HepG2 (cell line): ENCODE measurements around the gene ASAP2. TPM values are rescaled to one million over a fixed set of nuclear protein-coding genes. Genes with fewer than 3 reads are reported as not detected.

Experiments
- ATAC-seq: fragments of 200-7000 bp; cut with Tn5 transposase; 3 replicates; pipeline ENCODE4 v1.9.1; 2020; ENCODE audit warnings: mild to moderate bottlenecking, moderate library complexity
- BruUV-seq: library from RNA; stranded (reverse); fragments of 400-500 nt; replicated peaks from 2 replicates; lab custom pipeline; 2021; lab: Mats Ljungman, UMichigan
- CTCF ChIA-PET: fragments of 300-600 bp; formaldehyde crosslinking; extraction: SDS; loops from one replicate; lab custom pipeline; 2021; ENCODE audit warnings: low total read pairs, inconsistent platforms, low intra/inter-chr PET ratio; lab: Yijun Ruan, JAX
- POLR2A ChIA-PET: fragments of 350-600 bp; sonication (Branson Sonifier 250); formaldehyde crosslinking; loops from one replicate; lab custom pipeline; 2020; ENCODE audit warnings: antibody characterized with exemption, inconsistent platforms; lab: Yijun Ruan, JAX
- DNase-seq: peaks from one replicate; pipeline ENCODE4 v3.0.0-alpha.2; 2015; ENCODE audit warnings: low spot score
- FAIRE-seq: peaks from 3 replicates; lab custom pipeline; 2011; peaks lifted over from hg19 to GRCh38; lab: Jason Lieb, UNC
- H2AFZ ChIP-seq: one replicate; pipeline ENCODE4 v1.6.1; 2011; ENCODE audit warnings: low read length, inconsistent platforms
- H3K27ac ChIP-seq: fragments of 300-600 bp; 3 replicates; pipeline ENCODE4 v1.8.0; 2011; ENCODE audit warnings: mixed run types, mild to moderate bottlenecking, mixed read lengths, low read length, inconsistent platforms; ENCODE audit not compliant: insufficient read depth; ENCODE audit errors: extremely low read length
- H3K27me3 ChIP-seq, 2 experiments: fragments of 200-600 bp in 1 of 2; 2 replicates in 1 of 2; 3 replicates in 1 of 2; pipeline versions ENCODE4 v1.6.0 to v1.8.0; 2011; ENCODE audit warnings: low read length in 2 of 2, mild to moderate bottlenecking in 2 of 2, moderate library complexity in 2 of 2, inconsistent platforms in 1 of 2; ENCODE audit not compliant: insufficient read depth in 2 of 2, control insufficient read depth in 1 of 2
- H3K36me3 ChIP-seq, 2 experiments: fragments of 200-600 bp in 1 of 2; replicated peaks in 1 of 2; 2 replicates in 1 of 2; 3 replicates in 1 of 2; pipeline versions ENCODE4 v1.5.1 to v1.8.0; 2011; ENCODE audit warnings: low read length in 2 of 2, inconsistent platforms in 1 of 2; ENCODE audit not compliant: insufficient read depth in 2 of 2, control insufficient read depth in 1 of 2
- H3K4me1 ChIP-seq: 2 replicates; pipeline ENCODE4 v1.5.1; 2012; ENCODE audit warnings: low read length, inconsistent platforms; ENCODE audit not compliant: insufficient read depth
- H3K4me2 ChIP-seq: 2 replicates; pipeline ENCODE4 v1.6.0; 2011; ENCODE audit warnings: low read depth, low read length, inconsistent platforms
- H3K4me3 ChIP-seq, 3 experiments: fragments of 200-600 bp in 1 of 3; sonication (generic), shearing (Covaris generic) in 1 of 3; replicated peaks in 1 of 3; 2 replicates each; pipeline ENCODE4 v1.5.1; 2011 to 2016; ENCODE audit warnings: low read length in 3 of 3, inconsistent platforms in 2 of 3, low read depth in 2 of 3, mild to moderate bottlenecking in 2 of 3, control low read depth in 1 of 3, mixed read lengths in 1 of 3; ENCODE audit not compliant: insufficient read depth in 1 of 3
- H3K79me2 ChIP-seq: one replicate; pipeline ENCODE4 v1.6.1; 2011; ENCODE audit warnings: low read length, inconsistent platforms; ENCODE audit not compliant: insufficient read depth
- H3K9ac ChIP-seq: 2 replicates; pipeline ENCODE4 v1.6.0; 2011; ENCODE audit warnings: mild to moderate bottlenecking, low read depth, low read length, inconsistent platforms; ENCODE audit not compliant: insufficient read depth
- H3K9me3 ChIP-seq: 2 replicates; pipeline ENCODE4 v1.5.1; 2012; ENCODE audit warnings: mild to moderate bottlenecking, low read length
- H4K20me1 ChIP-seq: 2 replicates; pipeline ENCODE4 v1.6.0; 2011; ENCODE audit warnings: inconsistent platforms, mild to moderate bottlenecking, low read length, moderate library complexity; ENCODE audit not compliant: insufficient read depth
- ATF7 ChIP-seq, 2 experiments: fragments of 450-650 bp in 1 of 2; sonication (generic) in 1 of 2; formaldehyde crosslinking in 1 of 2; IDR thresholded peaks; 2 replicates each; pipeline versions ENCODE4 v1.4.0 to v1.6.1; 2016 to 2020; ENCODE audit warnings: antibody characterized with exemption in 1 of 2, mild to moderate bottlenecking in 1 of 2, missing genetic modification reagents in 1 of 2
- HCFC1 ChIP-seq: fragments of 150-350 bp; IDR thresholded peaks from 2 replicates; pipeline ENCODE4 v1.6.1; 2014; ENCODE audit warnings: low read depth, low read length
- RFXAP ChIP-seq: sonication (generic); formaldehyde crosslinking; IDR thresholded peaks from 2 replicates; pipeline ENCODE4 v1.4.0; 2020; ENCODE audit warnings: missing genetic modification reagents, borderline replicate concordance
- SIX4 ChIP-seq: sonication (generic); formaldehyde crosslinking; IDR thresholded peaks from 2 replicates; pipeline ENCODE4 v1.4.0; 2020; ENCODE audit warnings: missing genetic modification reagents
- SP1 ChIP-seq, 2 experiments: fragments of 450-650 bp in 1 of 2; sonication (generic) in 1 of 2; formaldehyde crosslinking in 1 of 2; IDR thresholded peaks; 2 replicates each; pipeline versions ENCODE4 v1.4.0 to v1.6.1; 2016 to 2020; ENCODE audit warnings: missing genetic modification reagents in 1 of 2
- U2AF2 ChIP-seq: fragments of 200-400 bp; formaldehyde crosslinking; IDR thresholded peaks from 2 replicates; pipeline ENCODE4 v1.6.1; 2017; ENCODE audit warnings: low read depth, mild to moderate bottlenecking, low read length
- ZNF124 ChIP-seq: sonication (generic); formaldehyde crosslinking; IDR thresholded peaks from 2 replicates; pipeline ENCODE4 v1.4.0; 2020; ENCODE audit warnings: missing genetic modification reagents
- ZNF232 ChIP-seq: sonication (generic); formaldehyde crosslinking; IDR thresholded peaks from 2 replicates; pipeline ENCODE4 v1.4.0; 2020; ENCODE audit warnings: missing genetic modification reagents, borderline replicate concordance
- ZNF276 ChIP-seq: sonication (generic); formaldehyde crosslinking; IDR thresholded peaks from 2 replicates; pipeline ENCODE4 v1.4.0; 2020; ENCODE audit warnings: mild to moderate bottlenecking, low read depth, missing genetic modification reagents
- ZNF629 ChIP-seq: sonication (generic); formaldehyde crosslinking; conservative IDR thresholded peaks from 2 replicates; pipeline ENCODE4 v1.5.0; 2020; ENCODE audit warnings: missing genetic modification reagents
- WGBS: methylation state at CpG from one replicate; pipeline ENCODE4 v1.1.6; 2017; ENCODE audit warnings: low lambda C conversion rate; 5-methylcytosine and 5-hydroxymethylcytosine counted together
- in situ Hi-C: cut with HindIII; loops from 2 replicates; pipeline ENCODE4 v1.10.0; 2017; ENCODE audit warnings: low pct_unique_long_range_greater_than_20kb; ENCODE audit not compliant: extremely low pct_ligation_motif_present
- intact Hi-C: fragments of 100-400 bp; cut with micrococcal nuclease; formaldehyde crosslinking; loops from one replicate; pipeline ENCODE4 v1.10.0; 2022; ENCODE audit not compliant: unreplicated experiment
- polyA plus RNA-seq, 8 experiments: library from polyadenylated mRNA; depleted of rRNA in 3 of 8; stranded (reverse) in 7 of 8; unstranded in 1 of 8; fragments of >200 nt; fragmentation: Illumina TruSeq in 4 of 8; extraction: Trizol in 4 of 8; gene quantifications; 2 replicates each; pipeline versions ENCODE4 v1.2.1 to v1.2.3, GENCODE V29; 2011 to 2016; ENCODE audit warnings: low read depth in 4 of 8, missing spikeins in 1 of 8, mixed read lengths in 1 of 8; ENCODE audit not compliant: insufficient read depth in 1 of 8
- total RNA-seq, 5 experiments: library from RNA; depleted of rRNA; stranded (reverse); fragments of >200 nt; fragmentation: Illumina TruSeq; extraction: Trizol; gene quantifications; 2 replicates each; pipeline ENCODE4 v1.2.3, GENCODE V29; 2016; ENCODE audit warnings: low read depth in 1 of 5
- TF ChIP-seq, protein P1 (sequence below): sonication (generic); formaldehyde crosslinking; IDR thresholded peaks from 2 replicates; pipeline ENCODE4 v1.4.0; 2020; ENCODE audit warnings: low read depth, mild to moderate bottlenecking, missing genetic modification reagents

Gene ASAP2
- total and polyA plus RNA-seq, 2 of the 13 experiments (the other 11 are each of a cell fraction or from before 2014, with no cell fraction given) = 7.3 to 22.3 TPM

DNA sequence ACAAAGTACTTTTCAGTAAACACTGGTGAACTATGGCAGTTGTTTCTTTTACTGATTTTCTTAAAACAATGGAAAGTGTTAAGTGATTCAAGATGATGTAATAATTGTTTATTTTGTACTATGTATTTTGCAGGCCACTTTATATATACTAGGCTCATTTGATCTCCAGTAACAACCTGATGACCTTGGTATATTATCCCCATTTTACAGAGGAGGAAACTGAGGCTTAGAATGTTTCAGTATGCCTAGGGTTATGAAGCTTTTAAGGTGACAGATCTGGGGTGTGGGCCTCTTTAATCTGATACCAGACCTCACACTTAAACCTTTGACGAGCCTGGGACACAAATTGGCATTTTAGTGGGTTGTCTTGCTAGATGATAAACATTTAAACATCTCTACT, 153.5 kb downstream of the ASAP2 start:
- Histone ChIP-seq H3K9ac (no peak overlapping the region), H3K4me2 (no peak overlapping the region), H3K36me3 (peaks cover 11 to 32% of the 10 kb centered on the region in 2 experiments), H3K79me2 (no peaks in the 10 kb centered on the region), H3K4me3 (no peak overlapping the region), H2AFZ (no peak overlapping the region), H3K27ac (no peak overlapping the region), H3K4me1 (peaks cover 28% of the 10 kb centered on the region), H3K27me3 (no peaks in the 10 kb centered on the region), H3K9me3 (no peaks in the 10 kb centered on the region), H4K20me1 (no peaks in the 10 kb centered on the region)
- 93% methylated on average over 1 of the region's 1 CpG for WGBS
- DNase-seq (no peak), ATAC-seq (no peak), FAIRE-seq (no peak)
- in situ Hi-C loops = no loop called here
- no TSS peak for BruUV-seq
- ChIA-PET CTCF (no interaction called here), POLR2A (no interaction called here)
- 0 out of 2 replicates have a peak, but pooled peaks have one; percentile 15 for TF ChIP-seq ATF7 (IDR thresholded peaks at IDR 0.05)
- TF ChIP-seq ATF7 (CRISPR knock-in tag; IDR thresholded peaks at IDR 0.05) = no peak
- TF ChIP-seq HCFC1 = no peak
- TF ChIP-seq ZNF629 (CRISPR knock-in tag) = peak; percentile 88
- TF ChIP-seq ZNF124 (CRISPR knock-in tag) = no peak
- TF ChIP-seq, protein P1, sequence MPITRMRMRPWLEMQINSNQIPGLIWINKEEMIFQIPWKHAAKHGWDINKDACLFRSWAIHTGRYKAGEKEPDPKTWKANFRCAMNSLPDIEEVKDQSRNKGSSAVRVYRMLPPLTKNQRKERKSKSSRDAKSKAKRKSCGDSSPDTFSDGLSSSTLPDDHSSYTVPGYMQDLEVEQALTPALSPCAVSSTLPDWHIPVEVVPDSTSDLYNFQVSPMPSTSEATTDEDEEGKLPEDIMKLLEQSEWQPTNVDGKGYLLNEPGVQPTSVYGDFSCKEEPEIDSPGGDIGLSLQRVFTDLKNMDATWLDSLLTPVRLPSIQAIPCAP (CRISPR knock-in tag) = no peak
- TF ChIP-seq SIX4 (CRISPR knock-in tag) = no peak
- TF ChIP-seq ZNF232 (CRISPR knock-in tag) = no peak
- no peak for TF ChIP-seq ZNF276
- no peak for TF ChIP-seq RFXAP (CRISPR knock-in tag)
- TF ChIP-seq U2AF2 = no peak
- no peak for TF ChIP-seq SP1 (IDR thresholded peaks at IDR 0.05)
- TF ChIP-seq SP1 (CRISPR knock-in tag; IDR thresholded peaks at IDR 0.05) = no peak
- intact Hi-C loops = no loop called here
